Measurements from ENCODE around the gene HTRA1. TPM values are rescaled to one million over a fixed set of nuclear protein-coding genes. Genes with fewer than 3 reads are reported as not detected.

Gene HTRA1
- total RNA-seq, 2 donors from 2014 or later, result 41.4 to 61.8 TPM

Small RNA genes lying within 50 kb of the gene (microRNA-seq; reads per million reads assigned to microRNA genes)
- 0.34 reads per million for gene MIR3941

Small RNA genes lying within 50 kb of the gene (small RNA-seq; reads per million reads assigned to genes)
- gene MIR3941, result 0 reads per million in 2 donors

Other genes starting within 250 kb of the HTRA1 start
- under 1 TPM in 1 of 2 donors, not detected in 1; 0.62 TPM for gene BTBD16, start 190.3 kb upstream of the HTRA1 start, total RNA-seq
- 10 to 100 TPM; 24.2 to 35.2 TPM for gene PLEKHA1, start 86.8 kb upstream of the HTRA1 start, total RNA-seq
- 1 to 10 TPM in 1 of 2 donors, not detected in 1; 1.1 TPM for gene ARMS2, start 6.9 kb upstream of the HTRA1 start, total RNA-seq
- 1 to 10 TPM in 1 of 2 donors, under 1 TPM in 1; 0.51 to 4.6 TPM for gene DMBT1, start 99.2 kb downstream of the HTRA1 start, total RNA-seq
- under 1 TPM in 1 of 2 donors, not detected in 1; 0.57 TPM for gene C10orf120, start 238.3 kb downstream of the HTRA1 start, total RNA-seq